ENCODE measurements around the gene TTYH1.

GRCh38 chr19:54395685-54396084 lies 19.6 kb upstream of the TTYH1 start:
- TF ChIP-seq EZH2 (IDR thresholded peaks at IDR 0.05): no peak
- TF ChIP-seq POLR2AphosphoS5 (IDR thresholded peaks at IDR 0.05; ENCODE audit: borderline replicate concordance, low read depth, low read length): no peak
- no peak for TF ChIP-seq FOXP2 (optimal IDR thresholded peaks at IDR 0.05; ENCODE audit: control extremely low read depth, extremely low read length, insufficient read depth)
